H1 (cell line): Measurements from ENCODE around the gene UGT2B7. TPM values are rescaled to one million over a fixed set of nuclear protein-coding genes. Genes with fewer than 3 reads are reported as not detected.
A peak's percentile ranks its signal among the peaks of the same experiment; 100 is the strongest.

Experiments
- CTCF ChIA-PET: fragments of 300-600 bp; sonication (Branson Sonifier 250); formaldehyde crosslinking; loops from one replicate; lab custom pipeline; 2021; ENCODE audit not compliant: partially characterized antibody; lab: Charles Lee
- POLR2A ChIA-PET: fragments of 300-600 bp; sonication (Branson Sonifier 250); formaldehyde crosslinking; loops from one replicate; lab custom pipeline; 2021; ENCODE audit warnings: inconsistent platforms; ENCODE audit not compliant: partially characterized antibody; lab: Charles Lee
- DNase-seq, 2 experiments: peaks; one replicate each; pipeline versions ENCODE4 v3.0.0 to v3.0.0-alpha.2; 2010 to 2022; ENCODE audit warnings: low spot score in 2 of 2, low read depth in 1 of 2, mixed read lengths in 1 of 2
- FAIRE-seq: peaks from 2 replicates; lab custom pipeline; 2011; peaks lifted over from hg19 to GRCh38; lab: Jason Lieb, UNC
- H2AFZ ChIP-seq: 2 replicates; pipeline ENCODE4 v1.8.1; 2012; ENCODE audit warnings: low read length, inconsistent platforms
- H2AK5ac ChIP-seq: 2 replicates; pipeline ENCODE4 v1.6.1; 2013; ENCODE audit warnings: low read depth, low read length
- H2BK120ac ChIP-seq: replicated peaks from 2 replicates; pipeline ENCODE3; 2013; ENCODE audit warnings: low read depth, low read length, inconsistent platforms
- H2BK12ac ChIP-seq: 2 replicates; pipeline ENCODE4 v1.6.1; 2013; ENCODE audit warnings: low read depth, low read length
- H2BK15ac ChIP-seq: 2 replicates; pipeline ENCODE4 v1.6.1; 2013; ENCODE audit warnings: low read length
- H2BK20ac ChIP-seq: 2 replicates; pipeline ENCODE4 v1.6.1; 2013; ENCODE audit warnings: low read length
- H2BK5ac ChIP-seq: 2 replicates; pipeline ENCODE4 v1.6.1; 2013; ENCODE audit warnings: low read depth, low read length
- H3K14ac ChIP-seq: 2 replicates; pipeline ENCODE4 v1.6.1; 2013; ENCODE audit warnings: inconsistent platforms; ENCODE audit not compliant: insufficient read length
- H3K18ac ChIP-seq: 2 replicates; pipeline ENCODE4 v1.6.1; 2013; ENCODE audit warnings: low read length; ENCODE audit errors: extremely low read depth
- H3K23ac ChIP-seq: 2 replicates; pipeline ENCODE4 v1.6.1; 2013; ENCODE audit warnings: inconsistent platforms; ENCODE audit not compliant: insufficient read length
- H3K23me2 ChIP-seq: 2 replicates; pipeline ENCODE4 v1.6.1; 2013; ENCODE audit warnings: low read depth, low read length
- H3K27ac ChIP-seq: 2 replicates; pipeline ENCODE4 v1.6.1; 2011; ENCODE audit warnings: low read depth, low read length, inconsistent platforms
- H3K27me3 ChIP-seq, 4 experiments: replicated peaks in 1 of 4; 1 replicate in 1 of 4; 2 replicates in 3 of 4; pipeline versions ENCODE4 v1.6.1 to v1.8.1; 2011 to 2013; ENCODE audit warnings: low read length in 3 of 4, mild to moderate bottlenecking in 3 of 4, inconsistent platforms in 2 of 4, mixed read lengths in 2 of 4, moderate library complexity in 1 of 4; ENCODE audit not compliant: control insufficient read depth in 3 of 4, insufficient read depth in 3 of 4; ENCODE audit errors: extremely low read depth in 1 of 4
- H3K36me3 ChIP-seq, 4 experiments: 2 replicates each; pipeline versions ENCODE4 v1.6.1 to v1.8.1; 2011 to 2013; ENCODE audit warnings: mild to moderate bottlenecking in 4 of 4, low read length in 3 of 4, moderate library complexity in 2 of 4, control low read depth in 1 of 4, inconsistent platforms in 1 of 4; ENCODE audit not compliant: insufficient read depth in 4 of 4, control insufficient read depth in 2 of 4
- H3K4ac ChIP-seq: replicated peaks from 2 replicates; pipeline ENCODE3; 2013; ENCODE audit warnings: low read length, low read depth, mixed read lengths, inconsistent platforms; ENCODE audit not compliant: insufficient read length
- H3K4me1 ChIP-seq, 4 experiments: replicated peaks in 1 of 4; 1 replicate in 1 of 4; 2 replicates in 3 of 4; pipeline versions ENCODE4 v1.6.1 to v1.8.1; 2011 to 2013; ENCODE audit warnings: low read length in 3 of 4, inconsistent platforms in 2 of 4, mixed read lengths in 1 of 4; ENCODE audit not compliant: insufficient read depth in 4 of 4, control insufficient read depth in 3 of 4
- H3K4me2 ChIP-seq, 2 experiments: 2 replicates each; pipeline versions ENCODE4 v1.6.1 to v1.8.1; 2011 to 2013; ENCODE audit warnings: low read depth in 2 of 2, low read length in 2 of 2, control low read depth in 1 of 2, inconsistent platforms in 1 of 2, mild to moderate bottlenecking in 1 of 2; ENCODE audit not compliant: insufficient read depth in 1 of 2
- H3K4me3 ChIP-seq, 4 experiments: fragments of 200-600, 300-600 bp in 1 of 4; sonication (generic), shearing (Covaris generic), sonication (Bioruptor Twin) in 1 of 4; 2 replicates each; pipeline versions ENCODE4 v1.5.1 to v1.8.1; 2011 to 2016; ENCODE audit warnings: low read length in 4 of 4, low read depth in 3 of 4, control low read depth in 2 of 4, inconsistent platforms in 2 of 4, mild to moderate bottlenecking in 2 of 4, mixed read lengths in 1 of 4, moderate library complexity in 1 of 4; ENCODE audit not compliant: insufficient read depth in 2 of 4; ENCODE audit errors: extremely low read depth in 1 of 4
- H3K56ac ChIP-seq: replicated peaks from 2 replicates; pipeline ENCODE3; 2013; ENCODE audit warnings: low read depth, mild to moderate bottlenecking, mixed read lengths, low read length, inconsistent platforms; ENCODE audit not compliant: insufficient read length
- H3K79me1 ChIP-seq: 2 replicates; pipeline ENCODE4 v1.6.1; 2013; ENCODE audit warnings: low read depth, low read length, control low read depth
- H3K79me2 ChIP-seq, 2 experiments: 2 replicates each; pipeline versions ENCODE4 v1.6.1 to v1.8.1; 2012 to 2013; ENCODE audit warnings: low read length in 2 of 2, mild to moderate bottlenecking in 2 of 2, inconsistent platforms in 1 of 2; ENCODE audit not compliant: insufficient read depth in 2 of 2, control insufficient read depth in 1 of 2
- H3K9ac ChIP-seq, 4 experiments: replicated peaks in 1 of 4; 1 replicate in 1 of 4; 2 replicates in 3 of 4; pipeline versions ENCODE4 v1.6.1 to v1.8.1; 2011 to 2013; ENCODE audit warnings: low read depth in 3 of 4, low read length in 3 of 4, control low read depth in 2 of 4, mild to moderate bottlenecking in 2 of 4, moderate library complexity in 2 of 4, inconsistent platforms in 1 of 4; ENCODE audit errors: extremely low read depth in 1 of 4
- H3K9me3 ChIP-seq, 2 experiments: 2 replicates each; pipeline versions ENCODE4 v1.6.1 to v1.8.1; 2012 to 2013; ENCODE audit warnings: mild to moderate bottlenecking in 2 of 2, moderate library complexity in 2 of 2, control low read depth in 1 of 2, inconsistent platforms in 1 of 2, low read depth in 1 of 2, low read length in 1 of 2, mixed read lengths in 1 of 2; ENCODE audit not compliant: insufficient read depth in 2 of 2
- H4K20me1 ChIP-seq, 2 experiments: replicated peaks in 1 of 2; 2 replicates each; pipeline versions ENCODE3 to v1.8.1; 2011 to 2013; ENCODE audit warnings: inconsistent platforms in 2 of 2, low read length in 2 of 2, mild to moderate bottlenecking in 1 of 2; ENCODE audit not compliant: insufficient read depth in 2 of 2, control insufficient read depth in 1 of 2
- H4K5ac ChIP-seq: 2 replicates; pipeline ENCODE4 v1.6.1; 2013; ENCODE audit warnings: low read length, low read depth, mixed read lengths, inconsistent platforms; ENCODE audit not compliant: insufficient read length
- H4K8ac ChIP-seq: 2 replicates; pipeline ENCODE4 v1.8.0; 2013; ENCODE audit warnings: mild to moderate bottlenecking, moderate library complexity, low read length, inconsistent platforms; ENCODE audit not compliant: insufficient read depth; ENCODE audit errors: extremely low read depth
- H4K91ac ChIP-seq: replicated peaks from 2 replicates; pipeline ENCODE3; 2013; ENCODE audit warnings: low read length, mixed read lengths, inconsistent platforms; ENCODE audit not compliant: insufficient read length
- ATF2 ChIP-seq: IDR thresholded peaks from 2 replicates; pipeline ENCODE4 v1.6.1; 2012; ENCODE audit warnings: low read length, inconsistent platforms
- BRCA1 ChIP-seq: IDR thresholded peaks from 2 replicates; pipeline ENCODE4 v1.6.1; 2012; ENCODE audit warnings: low read depth, low read length, improper control_type of control experiment
- CBX8 ChIP-seq: fragments of 300-800, 300-1000 bp; sonication (generic); IDR thresholded peaks from 2 replicates; pipeline ENCODE4 v1.7.1; 2016; ENCODE audit warnings: low read depth, low read length, borderline replicate concordance
- EP300 ChIP-seq, 2 experiments: IDR thresholded peaks; 1 replicate in 1 of 2; 2 replicates in 1 of 2; pipeline ENCODE4 v1.6.1; 2011 to 2012; ENCODE audit warnings: low read depth in 2 of 2, low read length in 2 of 2, mild to moderate bottlenecking in 2 of 2, borderline replicate concordance in 1 of 2, inconsistent platforms in 1 of 2, moderate library complexity in 1 of 2
- HDAC2 ChIP-seq, 2 experiments: fragments of 300-600 bp in 1 of 2; sonication (generic) in 1 of 2; IDR thresholded peaks; 2 replicates each; pipeline ENCODE4 v1.6.1; 2011 to 2012; ENCODE audit warnings: low read depth in 2 of 2, low read length in 2 of 2, mild to moderate bottlenecking in 2 of 2, moderate library complexity in 2 of 2, borderline replicate concordance in 1 of 2, inconsistent platforms in 1 of 2
- JUND ChIP-seq: IDR thresholded peaks from 2 replicates; pipeline ENCODE4 v1.6.1; 2011; ENCODE audit warnings: mild to moderate bottlenecking, improper control_type of control experiment, low read length
- MAFK ChIP-seq: IDR thresholded peaks from 2 replicates; pipeline ENCODE4 v1.6.1; 2012; ENCODE audit warnings: low read depth, mild to moderate bottlenecking, improper control_type of control experiment, low read length
- NRF1 ChIP-seq: IDR thresholded peaks from 2 replicates; pipeline ENCODE4 v1.6.1; 2011; ENCODE audit warnings: mild to moderate bottlenecking, low read depth, low read length, improper control_type of control experiment
- RNF2 ChIP-seq: fragments of 200-900, 300-1000 bp; sonication (generic); IDR thresholded peaks from 2 replicates; pipeline ENCODE4 v1.7.1; 2016; ENCODE audit warnings: borderline replicate concordance, low read depth, mild to moderate bottlenecking, antibody characterized with exemption, low read length; ENCODE audit not compliant: poor library complexity, severe bottlenecking; ENCODE audit errors: missing control alignments
- TAF7 ChIP-seq: optimal IDR thresholded peaks from 2 replicates; pipeline ENCODE3; 2011; ENCODE audit warnings: low read depth, mild to moderate bottlenecking, inconsistent platforms, low read length, moderate library complexity, borderline replicate concordance
- ZNF274 ChIP-seq: IDR thresholded peaks from 2 replicates; pipeline ENCODE4 v1.7.0; 2012; ENCODE audit warnings: low read length, borderline replicate concordance; ENCODE audit errors: extremely low read depth
- WGBS, 2 experiments: shearing (Covaris generic) in 1 of 2; methylation state at CpG; one replicate each; pipeline versions ENCODE4 v1.1.6 to v1.1.7; 2013 to 2015; ENCODE audit warnings: low lambda C conversion rate in 2 of 2, mixed read lengths in 2 of 2, inconsistent platforms in 1 of 2, low coverage in 1 of 2, missing lambda C conversion rate in 1 of 2; ENCODE audit not compliant: insufficient replicate concordance in 2 of 2, insufficient coverage in 1 of 2, insufficient read length in 1 of 2; ENCODE audit errors: extremely low coverage in 1 of 2, missing lambda C conversion rate in 1 of 2; 5-methylcytosine and 5-hydroxymethylcytosine counted together
- polyA plus RNA-seq, 7 experiments: library from polyadenylated mRNA; depleted of rRNA in 3 of 7; stranded (reverse) in 5 of 7; unstranded in 2 of 7; fragments of >200 nt in 5 of 7; fragments of 200-250 nt in 2 of 7; gene quantifications; 1 replicate in 5 of 7; 2 replicates in 1 of 7; 4 replicates in 1 of 7; pipeline versions ENCODE4 v1.2.1 to v1.2.3, GENCODE V29; 2011 to 2013; ENCODE audit warnings: missing spikeins in 2 of 7, mixed read lengths in 2 of 7
- total RNA-seq: library from RNA; stranded (reverse); fragmentation: NEBNext Ultra II Directional; extraction: Animal tissue kit (Norgen Biotek cat#: 25700); gene quantifications from 2 replicates; pipeline ENCODE4 v1.2.1, GENCODE V29; 2021

UGT2B7 gene
- total and polyA plus RNA-seq, 2 of the 8 experiments (the other 6 are each of a cell fraction or from before 2014, with no cell fraction given): not detected

GRCh38 chr4:69122476-69122875 lies 26.2 kb downstream of the UGT2B7 start:
- H2AFZ ChIP-seq: no peak overlapping the region
- H3K4ac ChIP-seq: peak overlapping the region; percentile 85
- H3K27ac ChIP-seq: no peak overlapping the region
- H2BK5ac ChIP-seq: no peak overlapping the region
- H3K9me3 ChIP-seq: no peaks in the 10 kb centered on the region
- no peak overlapping the region for H4K91ac ChIP-seq
- H3K79me1 ChIP-seq: no peaks in the 10 kb centered on the region
- H3K4me1 ChIP-seq: no peaks in the 10 kb centered on the region
- H2AK5ac ChIP-seq: no peak overlapping the region
- H2BK120ac ChIP-seq: no peak overlapping the region
- H4K8ac ChIP-seq: no peak overlapping the region
- CTCF ChIA-PET: no interaction called here
- H3K9ac ChIP-seq: no peak overlapping the region
- no peaks in the 10 kb centered on the region for H3K79me2 ChIP-seq
- TF ChIP-seq RNF2 (no peak), CBX8 (no peak), HDAC2 (IDR thresholded peaks at IDR 0.05; ENCODE audit: borderline replicate concordance in 1 of 2, low read depth in 2 of 2, low read length in 2 of 2) (no peak), TAF7 (no peak), ATF2 (no peak), EP300 (IDR thresholded peaks at IDR 0.05; ENCODE audit: borderline replicate concordance in 1 of 2, low read depth in 2 of 2, low read length in 2 of 2) (no peak), NRF1 (no peak), MAFK (no peak), BRCA1 (no peak), JUND (no peak), ZNF274 (no peak)
- TF ChIP-seq, all 59 proteins: peak for 0
- Histone ChIP-seq H3K23me2 (no peaks in the 10 kb centered on the region), H3K4me2 (no peak overlapping the region), H3K4me3 (no peak overlapping the region), H4K5ac (no peak overlapping the region), H2BK15ac (no peak overlapping the region), H3K23ac (no peak overlapping the region), H2BK20ac (no peak overlapping the region), H3K56ac (no peak overlapping the region), H3K27me3 (no peaks in the 10 kb centered on the region), H3K36me3 (no peaks in the 10 kb centered on the region), H3K14ac (no peak overlapping the region), H2BK12ac (no peak overlapping the region), H4K20me1 (no peaks in the 10 kb centered on the region), H3K18ac (no peak overlapping the region)
- DNase-seq (no peak), FAIRE-seq (no peak)
- POLR2A ChIA-PET: no interaction called here
- 98% methylated on average over 3 of the region's 3 CpGs; no CpG with 5 or more reads in 1 of the 2 experiments for WGBS, 2 experiments
